Ramos (cell line): ENCODE data around the gene TXNDC11.
"Not testable (repeated sequence)": the region's sequence is repeated elsewhere in the genome, so short reads cannot be mapped to it uniquely, and the experiment has no call there.

Experiments
- in situ Hi-C: fragments of 300-500 bp; cut with MboI; formaldehyde crosslinking; loops from one replicate; pipeline ENCODE4 v1.14.3; 2022; ENCODE audit warnings: low sequenced_read_pairs; ENCODE audit not compliant: unreplicated experiment

The TXNDC11 gene, protein sequence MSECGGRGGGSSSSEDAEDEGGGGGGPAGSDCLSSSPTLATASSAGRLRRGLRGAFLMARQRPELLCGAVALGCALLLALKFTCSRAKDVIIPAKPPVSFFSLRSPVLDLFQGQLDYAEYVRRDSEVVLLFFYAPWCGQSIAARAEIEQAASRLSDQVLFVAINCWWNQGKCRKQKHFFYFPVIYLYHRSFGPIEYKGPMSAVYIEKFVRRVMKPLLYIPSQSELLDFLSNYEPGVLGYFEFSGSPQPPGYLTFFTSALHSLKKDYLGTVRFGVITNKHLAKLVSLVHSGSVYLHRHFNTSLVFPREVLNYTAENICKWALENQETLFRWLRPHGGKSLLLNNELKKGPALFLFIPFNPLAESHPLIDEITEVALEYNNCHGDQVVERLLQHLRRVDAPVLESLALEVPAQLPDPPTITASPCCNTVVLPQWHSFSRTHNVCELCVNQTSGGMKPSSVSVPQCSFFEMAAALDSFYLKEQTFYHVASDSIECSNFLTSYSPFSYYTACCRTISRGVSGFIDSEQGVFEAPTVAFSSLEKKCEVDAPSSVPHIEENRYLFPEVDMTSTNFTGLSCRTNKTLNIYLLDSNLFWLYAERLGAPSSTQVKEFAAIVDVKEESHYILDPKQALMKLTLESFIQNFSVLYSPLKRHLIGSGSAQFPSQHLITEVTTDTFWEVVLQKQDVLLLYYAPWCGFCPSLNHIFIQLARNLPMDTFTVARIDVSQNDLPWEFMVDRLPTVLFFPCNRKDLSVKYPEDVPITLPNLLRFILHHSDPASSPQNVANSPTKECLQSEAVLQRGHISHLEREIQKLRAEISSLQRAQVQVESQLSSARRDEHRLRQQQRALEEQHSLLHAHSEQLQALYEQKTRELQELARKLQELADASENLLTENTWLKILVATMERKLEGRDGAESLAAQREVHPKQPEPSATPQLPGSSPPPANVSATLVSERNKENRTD

GRCh38 chr16:11742536-11743307 lies at the start of gene TXNDC11:
TSS of gene TXNDC11 (minus strand) at chr16:11742857. CDS start at chr16:11742730, 127 bp downstream.
- in situ Hi-C loops = no loop called here

- in situ Hi-C loops = no loop called here
Measured at GRCh38 chr16:11791144-11791828, 48.6 kb upstream of the TXNDC11 start.

GRCh38 chr16:11788914-11789313 lies 46.3 kb upstream of the TXNDC11 start:
- in situ Hi-C loops = no loop called here

DNA sequence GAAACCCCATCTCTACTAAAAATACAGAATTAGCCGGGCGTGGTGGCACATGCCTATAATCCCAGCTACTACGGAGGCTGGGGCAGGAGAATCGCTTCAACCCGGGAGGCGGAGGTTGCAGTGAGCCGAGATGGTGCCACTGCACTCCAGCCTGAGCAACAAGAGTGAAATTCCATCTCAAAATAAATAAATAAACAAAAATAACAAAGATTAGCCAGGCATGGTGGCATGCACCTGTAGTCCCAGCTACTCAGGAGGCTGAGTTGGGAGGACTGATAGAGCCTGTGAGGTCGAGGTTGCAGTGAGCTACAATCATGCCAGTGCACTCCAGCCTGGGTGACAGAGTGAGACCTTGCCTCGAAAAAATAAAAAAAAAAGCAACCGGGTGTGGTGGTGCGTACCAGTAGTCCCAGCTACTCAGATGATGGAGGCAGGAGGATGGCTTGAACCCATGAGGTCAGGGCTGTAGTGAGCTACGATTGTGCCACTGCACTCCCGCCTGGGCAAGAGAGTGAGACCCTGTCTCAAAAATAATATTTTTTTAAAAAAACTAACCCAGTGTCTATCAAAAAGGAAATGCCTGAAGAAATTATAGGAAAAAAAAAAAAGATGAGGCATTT lies 42.4 kb upstream of the TXNDC11 start:
- in situ Hi-C loops = not testable (repeated sequence)

- in situ Hi-C loops = not testable (repeated sequence)
Measured at GRCh38 chr16:11784381-11784780, 41.7 kb upstream of the TXNDC11 start.

DNA sequence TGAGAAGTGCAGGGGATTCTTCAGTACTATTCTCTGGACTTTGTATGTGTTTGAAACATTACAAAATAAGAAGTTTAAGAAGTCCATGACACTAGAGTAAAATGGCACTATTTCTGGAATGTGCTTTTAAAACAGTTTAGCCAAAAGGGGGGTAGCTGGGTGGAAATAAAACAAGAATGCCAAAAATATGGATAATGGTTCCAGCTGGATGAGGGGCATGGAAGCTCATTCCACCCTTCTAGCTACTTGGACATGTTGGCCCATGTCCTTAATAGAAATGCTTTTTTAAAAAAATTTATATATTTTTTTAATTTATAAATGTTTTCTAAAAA lies 41.3 kb upstream of the TXNDC11 start:
- in situ Hi-C loops = no loop called here

DNA sequence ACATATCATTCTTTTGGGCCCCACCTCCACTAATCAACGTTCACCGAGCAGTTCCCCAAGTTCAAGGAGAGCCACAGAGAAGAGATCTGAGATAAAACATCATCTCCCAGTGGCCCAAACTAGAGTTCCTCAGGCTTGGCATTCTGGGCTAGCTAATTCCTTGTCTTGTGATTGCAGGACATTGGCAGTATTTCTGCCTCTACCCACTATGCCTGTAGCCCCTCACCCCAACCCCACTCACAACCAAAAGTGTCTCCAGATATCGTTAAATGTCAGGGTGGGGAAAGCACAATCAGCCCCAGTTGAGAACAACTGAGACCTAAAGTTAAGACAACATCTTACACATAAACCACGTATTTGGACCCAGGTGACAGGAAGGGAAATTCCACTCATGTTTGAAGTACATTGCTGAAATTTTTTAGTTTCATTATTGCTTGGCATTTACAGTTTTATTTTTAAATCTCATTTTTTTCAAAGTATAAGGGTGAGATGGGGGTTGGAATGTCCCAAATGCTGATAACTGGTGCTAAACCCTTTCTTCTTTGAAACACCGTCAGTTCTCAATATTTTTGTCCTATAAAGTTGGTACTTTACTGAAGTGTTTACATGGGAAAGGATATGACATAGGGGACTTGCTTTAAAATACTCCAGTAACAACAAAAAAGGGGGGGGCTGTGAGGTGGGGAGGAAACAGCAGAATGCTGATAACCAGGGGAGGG lies 40.8 kb upstream of the TXNDC11 start:
- in situ Hi-C loops = no loop called here

GRCh38 chr16:11781773-11782172 lies 39.1 kb upstream of the TXNDC11 start:
- in situ Hi-C loops = no loop called here

GRCh38 chr16:11780991-11781680 lies 38.5 kb upstream of the TXNDC11 start:
- in situ Hi-C loops = no loop called here

GRCh38 chr16:11779074-11779473 lies 36.4 kb upstream of the TXNDC11 start:
- in situ Hi-C loops = no loop called here

DNA sequence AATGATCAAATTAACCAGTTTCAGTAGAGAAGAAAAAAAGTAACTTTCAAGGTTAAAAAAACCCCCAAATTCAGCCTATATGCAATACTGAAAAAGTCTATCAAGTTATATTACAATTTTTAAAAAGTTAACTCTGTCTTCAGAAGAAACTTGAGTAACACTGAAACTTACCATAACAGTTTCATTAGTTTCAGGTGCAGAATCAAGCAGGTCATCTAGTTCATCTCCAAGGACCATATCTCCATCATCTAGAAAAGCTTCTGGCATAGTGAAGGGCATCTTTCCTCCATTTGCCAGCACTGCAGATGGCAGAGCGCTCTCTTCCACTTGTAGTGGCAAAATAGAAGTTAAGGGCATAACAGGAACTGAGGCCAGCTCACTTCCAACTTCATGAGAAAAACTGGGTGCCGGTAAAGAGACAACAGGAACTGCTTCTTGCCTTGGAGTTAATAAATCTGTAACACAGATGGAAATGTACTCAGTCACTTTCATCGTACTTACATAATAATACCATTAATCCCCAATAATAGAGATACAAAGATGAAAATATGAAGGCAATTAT lies 31.5 kb upstream of the TXNDC11 start:
- in situ Hi-C loops = no loop called here

- in situ Hi-C loops = no loop called here
Measured at GRCh38 chr16:11768849-11769248, 26.2 kb upstream of the TXNDC11 start.

GRCh38 chr16:11762431-11762830 lies 19.8 kb upstream of the TXNDC11 start:
- in situ Hi-C loops = no loop called here

- in situ Hi-C loops = no loop called here
Measured at GRCh38 chr16:11759997-11760396, 17.3 kb upstream of the TXNDC11 start.

DNA sequence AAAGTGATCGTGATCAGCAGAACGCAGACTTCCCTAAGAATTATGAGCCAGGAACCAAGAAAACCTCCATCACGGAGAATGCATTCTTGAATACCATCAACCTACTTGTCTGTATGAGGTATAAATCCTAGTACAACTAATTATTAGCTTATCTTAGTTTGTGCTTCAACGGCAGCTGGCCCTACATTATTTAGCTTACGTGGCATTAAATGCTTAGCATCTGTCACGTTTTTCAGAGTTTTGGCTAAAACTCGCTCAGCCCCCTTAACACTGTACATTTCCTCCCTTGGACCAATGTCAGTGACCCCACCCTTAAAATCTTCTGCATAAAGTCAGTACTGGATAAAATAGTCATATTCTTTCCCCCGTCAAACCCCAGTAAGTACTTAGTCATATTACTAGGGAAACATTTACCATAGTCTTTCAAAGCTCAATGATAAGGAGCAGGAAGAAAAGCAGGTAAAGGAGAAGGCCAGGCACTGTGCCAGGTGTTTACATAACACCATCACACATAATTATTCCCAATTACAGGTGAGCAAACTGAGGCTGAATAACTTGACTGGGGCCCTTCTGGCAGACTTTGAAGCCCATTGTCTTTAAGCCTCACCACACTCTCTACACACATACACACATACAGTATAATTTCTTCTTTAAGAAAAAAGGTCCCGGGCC lies 16.6 kb upstream of the TXNDC11 start:
- in situ Hi-C loops = no loop called here

GRCh38 chr16:11757671-11758545 lies 15.3 kb upstream of the TXNDC11 start:
- in situ Hi-C loops = no loop called here

DNA sequence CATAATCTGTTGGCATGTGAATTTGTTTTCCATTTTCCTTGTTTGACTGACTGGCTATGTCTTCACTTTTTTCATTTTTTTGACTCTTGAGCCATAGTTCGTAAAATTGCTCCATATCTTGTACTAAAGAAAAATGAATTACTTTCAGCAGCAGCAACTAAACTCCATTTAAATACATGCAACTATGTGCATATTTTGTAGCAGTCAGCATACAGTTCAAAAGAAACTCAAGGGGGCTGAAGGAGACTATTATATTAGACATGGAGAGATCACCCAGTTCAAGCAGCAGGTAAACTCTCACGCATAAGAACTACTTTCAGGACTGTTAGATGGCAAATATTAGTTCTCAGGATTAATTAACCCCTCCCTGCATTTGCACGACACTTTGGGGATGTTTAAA lies 13.6 kb upstream of the TXNDC11 start:
- in situ Hi-C loops = no loop called here
